Activated naive CD4-positive, alpha-beta T cell treated with anti-CD3 and anti-CD28 coated beads, Interleukin-2, amount 10 ng/mL, durations not matched to agents 7 days and 5 days (primary cell): ENCODE data around the gene TMEM203.

Experiments
- CTCF ChIA-PET: fragments of 350-600 bp; sonication (Branson Sonifier 250); formaldehyde crosslinking; loops from one replicate; lab custom pipeline; 2021; ENCODE audit warnings: antibody characterized with exemption; lab: Charles Lee
- DNase-seq: peaks from one replicate; pipeline ENCODE4 v3.0.0-alpha.2; 2020
- H3K27ac Mint-ChIP-seq: one replicate; pipeline ENCODE4 v1.8.0; 2021; ENCODE audit warnings: mild to moderate bottlenecking, moderate library complexity, mixed read lengths
- H3K27me3 Mint-ChIP-seq: one replicate; pipeline ENCODE4 v1.8.0; 2021; ENCODE audit warnings: mild to moderate bottlenecking, mixed read lengths
- H3K36me3 Mint-ChIP-seq: one replicate; pipeline ENCODE4 v1.8.0; 2021; ENCODE audit warnings: mixed read lengths
- H3K4me1 Mint-ChIP-seq: one replicate; pipeline ENCODE4 v1.8.0; 2021; ENCODE audit warnings: mixed read lengths
- H3K4me3 Mint-ChIP-seq: one replicate; pipeline ENCODE4 v1.8.0; 2021; ENCODE audit warnings: mild to moderate bottlenecking, moderate library complexity, mixed read lengths
- H3K9me3 Mint-ChIP-seq: one replicate; pipeline ENCODE4 v1.8.0; 2021; ENCODE audit warnings: mixed read lengths

The TMEM203 gene

DNA sequence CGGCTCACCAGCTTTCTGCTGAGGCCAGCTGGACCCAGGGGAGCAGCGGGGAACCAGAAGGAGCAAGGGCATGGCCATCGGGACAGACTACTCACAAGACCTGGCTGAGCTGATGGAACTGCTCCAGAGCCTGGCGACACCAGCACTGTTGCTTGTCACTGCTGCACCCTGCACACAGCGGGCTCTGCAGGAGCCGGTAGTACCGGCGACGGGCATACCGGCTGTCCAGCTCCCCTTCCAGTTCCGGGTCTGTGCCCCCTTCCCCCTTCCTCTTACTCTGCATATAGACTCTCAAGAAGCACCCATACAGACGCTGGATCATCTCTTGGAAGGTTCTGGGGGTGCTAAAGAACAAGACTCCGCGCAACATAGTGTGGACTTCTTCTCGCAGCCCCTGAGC, 18.1 kb downstream of the TMEM203 start:
- Mint-ChIP-seq H3K27ac (peak overlapping the region; percentile 96), H3K4me3 (peak overlapping the region; percentile 90), H3K27me3 (peaks cover 10% of the 10 kb centered on the region), H3K4me1 (peaks cover 37% of the 10 kb centered on the region), H3K9me3 (no peaks in the 10 kb centered on the region), H3K36me3 (peaks cover 32% of the 10 kb centered on the region)
- no peak for DNase-seq
- CTCF ChIA-PET, result interaction anchor here (1.2 to 3.1 kb wide), 5 partner anchors 8 to 141 kb away, joined by 3 to 21 read pairs (median 3); partner anchors contain the start of genes CYSRT1, RNF208 and RNF224

DNA sequence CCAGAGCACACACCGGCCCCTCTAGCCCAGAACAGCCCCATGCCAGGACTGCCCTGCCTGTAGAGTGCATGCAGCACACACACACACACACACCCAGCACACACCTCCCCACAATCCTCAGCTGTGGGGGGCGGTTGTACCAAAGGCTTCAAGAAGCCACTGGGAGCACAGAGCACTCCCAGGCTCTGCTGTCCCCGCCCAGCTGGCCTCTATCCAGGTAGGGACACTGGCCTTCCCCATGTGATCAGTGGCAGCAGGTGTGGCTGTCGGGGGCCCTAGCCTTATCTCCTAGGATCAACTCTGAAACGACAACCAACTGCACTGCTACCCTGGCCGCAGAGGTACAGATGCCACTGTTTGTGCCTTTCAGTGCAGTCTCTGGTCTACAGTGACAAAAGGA, 19.1 kb downstream of the TMEM203 start:
- Mint-ChIP-seq H3K4me3 (peak overlapping the region; percentile 90), H3K4me1 (peaks cover 37% of the 10 kb centered on the region), H3K27ac (peak overlapping the region; percentile 71), H3K27me3 (peaks cover 10% of the 10 kb centered on the region), H3K9me3 (no peaks in the 10 kb centered on the region), H3K36me3 (peaks cover 36% of the 10 kb centered on the region)
- DNase-seq, result no peak
- CTCF ChIA-PET, result no interaction called here

DNA sequence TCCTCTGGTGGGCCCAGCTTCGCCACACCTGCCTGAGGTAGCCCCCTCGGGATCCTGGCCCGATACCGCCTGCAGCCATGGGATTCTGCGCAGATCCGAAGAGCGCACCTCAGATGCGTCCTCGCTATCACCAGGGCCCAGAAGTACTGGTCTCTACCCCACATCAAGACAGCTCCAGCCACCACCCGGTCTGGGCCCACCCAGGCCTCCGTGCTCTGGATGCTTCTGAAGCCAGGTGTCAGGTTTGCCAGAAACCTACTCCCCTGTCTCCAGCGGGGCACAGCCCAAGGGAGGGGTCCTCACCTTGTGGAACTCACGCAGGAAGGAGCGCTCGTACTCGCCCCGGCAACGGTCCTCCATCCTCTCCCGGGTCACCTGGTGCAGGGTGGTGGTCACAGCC, 19.5 kb downstream of the TMEM203 start:
- Mint-ChIP-seq H3K36me3 (peaks cover 34% of the 10 kb centered on the region), H3K27me3 (peaks cover 10% of the 10 kb centered on the region), H3K27ac (no peak overlapping the region), H3K9me3 (no peaks in the 10 kb centered on the region), H3K4me3 (no peak overlapping the region), H3K4me1 (peaks cover 36% of the 10 kb centered on the region)
- DNase-seq, result no peak
- CTCF ChIA-PET, result no interaction called here

DNA sequence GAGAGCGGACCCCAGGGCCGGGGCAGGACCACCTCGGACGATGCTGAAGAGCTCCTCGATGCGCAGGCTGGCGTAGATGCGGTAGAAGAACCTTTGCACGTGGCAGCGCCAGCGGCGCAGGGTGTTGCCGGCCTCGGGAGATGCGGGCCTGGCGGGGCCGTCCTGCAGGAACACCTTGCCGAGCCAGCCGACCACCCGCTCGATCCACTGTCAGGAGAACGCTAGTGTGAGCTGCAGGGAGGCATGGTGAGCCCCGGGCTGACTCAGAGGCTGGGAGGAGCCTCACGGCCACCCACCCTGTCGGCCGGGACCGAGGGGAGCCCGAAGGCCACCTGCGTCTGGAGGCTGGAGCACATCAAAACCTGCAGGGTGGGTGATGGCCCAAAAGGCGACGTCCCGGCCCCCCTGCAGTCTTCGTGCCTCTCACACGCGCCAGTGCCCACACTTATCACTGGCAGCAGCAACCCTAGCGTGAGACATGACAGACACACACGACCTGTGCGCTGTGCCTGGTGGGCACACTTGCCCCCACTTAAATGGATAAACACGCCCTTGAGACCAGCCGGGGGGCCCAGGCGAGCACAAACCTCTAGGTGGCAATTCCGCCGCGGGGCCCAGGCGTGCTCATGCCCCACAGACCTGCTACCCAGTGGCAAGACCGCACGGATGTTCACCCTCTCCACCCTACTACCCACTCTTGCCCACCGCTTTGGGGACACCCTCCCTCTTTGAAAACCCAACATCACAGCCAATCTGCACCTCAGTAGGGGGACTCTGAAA, 20.4 kb downstream of the TMEM203 start:
- Mint-ChIP-seq H3K9me3 (no peaks in the 10 kb centered on the region), H3K27me3 (peaks cover 10% of the 10 kb centered on the region), H3K27ac (no peak overlapping the region), H3K36me3 (peaks cover 31% of the 10 kb centered on the region), H3K4me1 (peaks cover 31% of the 10 kb centered on the region), H3K4me3 (no peak overlapping the region)
- CTCF ChIA-PET, result no interaction called here
- DNase-seq, result no peak

DNA sequence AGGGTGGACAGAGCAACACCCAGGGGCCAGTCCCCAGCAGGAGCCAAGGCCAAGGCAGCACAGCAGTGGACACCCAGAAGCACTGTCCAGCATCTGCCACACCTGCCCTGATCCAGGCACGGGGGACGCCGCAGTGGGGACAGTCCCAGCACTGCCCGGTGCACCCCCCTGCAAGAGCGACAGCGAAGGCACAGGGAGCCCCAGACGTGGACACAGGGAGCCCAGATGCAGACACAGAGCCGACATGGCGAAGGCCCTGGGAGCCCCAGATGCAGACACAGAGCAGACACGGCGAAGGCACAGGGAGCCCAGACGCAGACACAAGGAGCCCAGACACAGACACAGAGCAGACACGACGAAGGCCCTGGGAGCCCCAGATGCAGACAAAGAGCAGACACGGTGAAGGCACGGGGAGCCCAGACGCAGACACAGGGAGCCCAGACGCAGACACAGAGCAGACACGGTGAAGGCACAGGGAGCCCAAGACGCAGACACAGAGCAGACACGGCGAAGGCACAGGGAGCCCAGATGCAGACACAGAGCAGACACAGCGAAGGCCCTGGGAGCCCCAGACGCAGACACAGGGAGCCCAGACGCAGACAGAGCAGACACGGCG, 21.4 kb downstream of the TMEM203 start:
- H3K27me3 Mint-ChIP-seq, result peaks cover 10% of the 10 kb centered on the region
- CTCF ChIA-PET, result no interaction called here
- peaks cover 34% of the 10 kb centered on the region for H3K36me3 Mint-ChIP-seq
- no peaks in the 10 kb centered on the region for H3K9me3 Mint-ChIP-seq
- no peak overlapping the region for H3K27ac Mint-ChIP-seq
- H3K4me3 Mint-ChIP-seq, result no peak overlapping the region
- peaks cover 23% of the 10 kb centered on the region for H3K4me1 Mint-ChIP-seq
- DNase-seq, result no peak

DNA sequence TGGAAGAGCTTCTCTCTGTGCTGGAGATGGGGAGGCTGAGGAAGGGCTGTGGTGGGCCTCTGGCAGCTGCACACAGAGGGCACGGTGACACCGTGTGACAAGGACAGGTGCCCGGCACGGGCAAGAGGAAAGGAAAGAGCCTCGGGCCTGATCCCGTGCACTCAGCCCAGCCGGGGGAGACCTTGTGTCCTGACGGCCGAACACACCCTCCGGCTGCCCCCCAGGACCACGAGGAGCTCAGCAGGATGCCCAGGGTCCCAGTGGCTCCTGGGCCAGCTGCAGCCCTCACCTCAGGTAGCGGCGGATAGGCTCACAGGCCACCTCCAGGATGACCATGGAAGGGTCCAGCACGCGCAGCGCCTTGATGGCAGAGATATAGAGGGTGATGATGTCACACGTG, 22.6 kb downstream of the TMEM203 start:
- H3K4me3 Mint-ChIP-seq, result no peak overlapping the region
- CTCF ChIA-PET, result no interaction called here
- H3K9me3 Mint-ChIP-seq, result no peaks in the 10 kb centered on the region
- peaks cover 3% of the 10 kb centered on the region for H3K27me3 Mint-ChIP-seq
- no peak overlapping the region for H3K27ac Mint-ChIP-seq
- H3K4me1 Mint-ChIP-seq, result peaks cover 17% of the 10 kb centered on the region
- DNase-seq, result no peak
- H3K36me3 Mint-ChIP-seq, result peaks cover 30% of the 10 kb centered on the region

DNA sequence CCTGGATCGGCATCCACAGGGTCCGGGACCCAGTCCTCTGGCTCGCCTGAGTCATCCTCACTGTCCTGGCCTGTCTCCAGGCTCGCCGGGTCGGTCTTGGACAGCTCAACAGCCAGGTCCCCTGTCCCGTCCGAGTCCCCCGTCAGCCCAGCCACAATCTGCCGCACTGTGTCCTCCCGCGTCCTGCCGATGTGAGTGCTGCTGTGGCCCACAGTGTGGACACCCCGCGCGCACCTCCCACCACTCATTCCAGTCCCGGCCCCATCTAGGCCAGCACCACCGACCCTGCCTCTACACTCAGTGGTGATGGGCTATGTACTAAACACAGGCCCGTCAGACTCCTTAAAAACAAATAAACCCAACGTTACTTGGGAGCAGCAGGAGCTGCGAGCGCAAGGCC, 23.8 kb downstream of the TMEM203 start:
- no peak overlapping the region for H3K27ac Mint-ChIP-seq
- H3K4me1 Mint-ChIP-seq, result peaks cover 7% of the 10 kb centered on the region
- H3K27me3 Mint-ChIP-seq, result no peaks in the 10 kb centered on the region
- DNase-seq, result no peak
- CTCF ChIA-PET, result interaction anchor here (0.6 kb wide), 1 partner anchor 103 kb away, joined by 3 read pairs; no protein-coding TSS in a partner anchor
- H3K9me3 Mint-ChIP-seq, result no peaks in the 10 kb centered on the region
- no peak overlapping the region for H3K4me3 Mint-ChIP-seq
- peaks cover 28% of the 10 kb centered on the region for H3K36me3 Mint-ChIP-seq

DNA sequence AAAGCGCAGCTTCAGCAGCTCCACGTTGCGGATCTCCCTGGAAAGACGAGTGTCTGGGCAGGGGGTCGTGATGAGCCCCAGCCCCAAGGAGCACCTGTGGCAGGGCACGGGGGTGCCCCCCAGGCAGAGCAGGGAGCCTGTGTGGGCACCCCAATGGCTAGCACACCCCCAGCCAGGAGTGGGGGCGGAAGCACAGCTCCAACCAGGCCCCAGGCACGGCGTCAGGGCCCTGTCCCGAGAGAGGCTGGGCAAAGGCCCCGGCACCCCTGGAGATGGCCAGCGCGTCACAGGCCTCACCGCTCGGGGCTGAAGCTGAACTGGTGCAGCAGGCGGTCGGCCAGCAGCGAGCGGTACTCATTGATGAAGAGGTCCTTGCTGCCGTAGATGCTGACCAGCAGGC, 25.0 kb downstream of the TMEM203 start:
- H3K36me3 Mint-ChIP-seq, result peaks cover 26% of the 10 kb centered on the region
- H3K27me3 Mint-ChIP-seq, result peaks cover 8% of the 10 kb centered on the region
- no peak for DNase-seq
- peaks cover 2% of the 10 kb centered on the region for H3K4me1 Mint-ChIP-seq
- H3K9me3 Mint-ChIP-seq, result no peaks in the 10 kb centered on the region
- CTCF ChIA-PET, result interaction anchor here (1.0 kb wide), 1 partner anchor 134 kb away, joined by 4 read pairs; no protein-coding TSS in a partner anchor
- H3K27ac Mint-ChIP-seq, result no peak overlapping the region
- no peak overlapping the region for H3K4me3 Mint-ChIP-seq

DNA sequence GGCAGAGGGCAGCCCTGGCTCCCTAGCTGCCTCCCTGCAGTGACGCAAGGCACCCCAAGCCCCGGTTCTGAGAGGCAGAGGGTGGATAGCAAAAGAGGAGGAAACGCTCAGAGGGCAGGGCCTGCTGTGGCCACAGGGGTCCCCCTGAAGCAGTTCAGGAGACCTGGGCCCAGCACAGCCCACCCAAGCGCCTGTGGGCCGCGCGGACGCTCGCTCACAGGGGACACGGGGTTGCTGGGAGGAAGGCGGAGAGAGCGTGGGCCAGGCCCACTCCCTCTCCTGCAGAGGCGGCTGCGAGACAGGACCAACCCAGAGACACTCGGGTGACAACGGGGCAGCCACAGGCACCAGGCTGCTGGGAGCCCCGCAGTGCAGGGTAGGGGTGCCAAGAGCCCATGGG, 25.7 kb downstream of the TMEM203 start:
- peaks cover 26% of the 10 kb centered on the region for H3K36me3 Mint-ChIP-seq
- H3K4me3 Mint-ChIP-seq, result no peak overlapping the region
- peaks cover 15% of the 10 kb centered on the region for H3K27me3 Mint-ChIP-seq
- H3K4me1 Mint-ChIP-seq, result peaks cover 2% of the 10 kb centered on the region
- no peak for DNase-seq
- H3K27ac Mint-ChIP-seq, result no peak overlapping the region
- CTCF ChIA-PET, result no interaction called here
- no peaks in the 10 kb centered on the region for H3K9me3 Mint-ChIP-seq

DNA sequence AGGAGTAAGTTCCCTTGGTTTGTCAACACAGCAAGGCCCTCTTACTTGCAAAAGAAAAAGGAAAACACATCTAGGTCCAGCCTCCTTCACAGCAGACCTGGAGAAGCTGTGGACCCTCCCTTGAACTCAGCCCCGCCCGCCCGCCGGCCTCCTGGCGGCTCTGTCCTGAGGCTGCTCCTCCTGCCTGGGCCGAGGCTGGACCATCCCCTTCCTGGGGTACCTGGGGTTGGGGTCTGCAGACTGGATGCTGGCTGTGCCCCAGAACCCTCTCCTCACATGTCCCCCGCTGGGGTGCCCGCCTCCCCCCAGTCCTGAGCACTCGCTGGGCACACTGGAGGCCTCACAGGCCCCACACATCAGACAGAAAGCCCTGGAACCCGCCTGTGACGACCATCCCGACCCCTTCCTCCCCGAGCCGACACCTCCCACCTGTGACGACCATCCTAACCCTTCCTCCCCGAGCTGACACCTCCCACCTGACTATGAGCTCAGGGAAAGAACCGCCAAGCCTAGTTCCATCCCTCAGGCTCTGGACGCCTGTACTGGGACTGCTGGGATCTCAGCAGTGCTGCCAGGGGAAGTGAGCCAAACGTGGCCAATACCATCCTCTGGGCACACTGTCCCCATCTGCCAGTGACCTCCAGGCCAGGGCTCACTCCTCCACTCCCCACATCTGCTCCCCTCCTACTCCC, 26.4 kb downstream of the TMEM203 start:
- no peak for DNase-seq
- Mint-ChIP-seq H3K27ac (no peak overlapping the region), H3K36me3 (peaks cover 22% of the 10 kb centered on the region), H3K27me3 (peaks cover 22% of the 10 kb centered on the region), H3K4me1 (peaks cover 1% of the 10 kb centered on the region), H3K4me3 (no peak overlapping the region), H3K9me3 (no peaks in the 10 kb centered on the region)
- CTCF ChIA-PET, result interaction anchor here (0.8 kb wide), 1 partner anchor 9 kb away, joined by 3 read pairs; no protein-coding TSS in a partner anchor

DNA sequence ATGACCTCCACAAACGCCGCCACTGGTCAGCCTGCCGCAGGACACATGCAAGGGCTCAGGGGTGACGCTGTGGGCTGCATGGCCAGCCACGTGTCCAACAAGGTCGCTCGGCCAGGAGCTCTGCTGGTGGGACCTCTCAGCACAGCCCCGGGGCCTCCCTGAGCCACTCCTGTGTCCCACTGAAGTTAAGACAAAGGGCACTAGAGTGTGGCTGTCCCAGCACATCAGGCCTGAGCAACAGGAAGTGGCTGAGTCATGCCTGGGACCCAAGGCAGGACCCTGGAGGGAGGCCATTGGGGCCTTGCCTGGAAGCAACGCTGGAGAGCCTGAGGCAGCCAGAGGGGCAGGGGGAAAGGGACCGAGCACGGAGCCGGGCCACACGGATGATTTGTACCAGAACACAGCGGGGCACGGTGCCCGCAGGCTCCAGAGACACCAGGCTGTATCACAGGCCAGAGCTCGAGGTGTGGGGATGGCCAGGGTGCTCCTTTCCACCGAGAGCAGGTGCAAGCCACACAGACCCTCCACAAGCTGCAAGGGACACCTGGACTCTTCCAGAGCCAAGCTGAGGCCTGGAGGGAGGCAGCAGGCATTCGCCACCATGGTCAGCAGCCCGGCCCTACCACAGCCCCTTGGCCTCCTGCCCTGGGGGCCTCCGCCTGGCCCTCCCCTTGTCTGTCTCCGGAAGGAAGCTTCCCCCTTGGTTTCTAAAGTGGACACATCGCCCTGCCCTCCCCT, 27.1 kb downstream of the TMEM203 start:
- Mint-ChIP-seq H3K36me3 (peaks cover 16% of the 10 kb centered on the region), H3K27ac (no peak overlapping the region), H3K9me3 (no peaks in the 10 kb centered on the region), H3K4me3 (no peak overlapping the region), H3K4me1 (peaks cover 2% of the 10 kb centered on the region), H3K27me3 (peaks cover 29% of the 10 kb centered on the region)
- CTCF ChIA-PET, result interaction anchor here (0.8 to 1.5 kb wide), 4 partner anchors 9 to 149 kb away, joined by 3 read pairs; partner anchors contain the start of gene NPDC1
- no peak for DNase-seq

DNA sequence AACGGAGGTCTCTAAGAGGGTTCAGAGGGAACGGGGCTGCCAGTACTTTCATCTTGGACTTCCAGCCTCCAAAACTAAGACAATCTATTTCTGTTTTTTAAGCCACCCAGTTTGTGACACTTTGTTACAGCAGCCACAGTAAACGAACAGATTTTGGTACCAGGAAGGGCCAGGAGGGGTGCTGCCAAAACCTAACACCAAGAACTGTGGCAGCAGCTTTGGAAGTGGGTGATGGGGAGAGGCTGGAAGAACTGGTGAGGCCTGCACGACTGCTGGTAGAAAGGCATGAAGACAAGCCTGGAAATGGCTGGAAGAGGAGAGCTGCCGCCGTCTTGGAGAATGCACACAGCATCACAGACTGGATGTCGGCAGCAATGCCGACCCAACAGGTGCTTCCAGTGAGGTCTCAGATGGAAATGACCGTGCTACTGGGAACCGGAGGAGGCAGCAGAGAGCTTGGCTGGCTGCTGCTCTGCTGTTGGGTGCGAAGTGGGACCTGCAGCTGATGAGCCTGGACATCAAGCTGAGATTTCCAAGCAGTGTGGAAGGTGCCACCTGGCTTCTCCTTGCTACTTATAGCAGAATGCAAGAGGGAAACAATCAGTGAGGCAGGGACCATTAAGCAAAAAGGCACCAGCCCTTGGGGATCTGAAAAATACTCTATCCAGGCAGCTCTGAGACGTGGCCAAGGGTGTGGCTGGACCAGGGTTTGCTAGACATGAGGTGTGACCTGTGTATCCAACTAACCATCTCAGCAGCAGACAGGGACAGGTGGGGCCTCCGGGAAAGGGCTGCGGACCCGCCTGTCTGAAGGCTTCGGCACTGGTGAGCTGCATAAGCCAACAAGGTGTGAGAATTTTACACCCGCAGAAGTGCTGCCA, 28.9 kb downstream of the TMEM203 start:
- H3K4me1 Mint-ChIP-seq, result peaks cover 2% of the 10 kb centered on the region
- peaks cover 47% of the 10 kb centered on the region for H3K27me3 Mint-ChIP-seq
- CTCF ChIA-PET, result interaction anchor here (0.8 to 2.7 kb wide), 13 partner anchors 13 to 130 kb away, joined by 3 to 8 read pairs (median 4); partner anchors contain the start of genes NDOR1, NPDC1, TMEM203 and TPRN
- no peaks in the 10 kb centered on the region for H3K9me3 Mint-ChIP-seq
- peak; percentile 50 for DNase-seq
- H3K4me3 Mint-ChIP-seq, result no peak overlapping the region
- H3K36me3 Mint-ChIP-seq, result peaks cover 6% of the 10 kb centered on the region
- no peak overlapping the region for H3K27ac Mint-ChIP-seq
